AG10803 (cell line): ENCODE data around the gene FRMD7.
"Not testable (repeated sequence)": the region's sequence is repeated elsewhere in the genome, so short reads cannot be mapped to it uniquely, and the experiment has no call there.

Source experiments
- DNase-seq: peaks from one replicate; pipeline ENCODE4 v3.0.0; 2010; ENCODE audit warnings: low read depth
- H3K4me3 ChIP-seq: 2 replicates; pipeline ENCODE4 v1.5.1; 2011; ENCODE audit warnings: mild to moderate bottlenecking, low read length, control low read depth
- CTCF ChIP-seq: conservative IDR thresholded peaks from 2 replicates; pipeline ENCODE4 v1.5.1; 2011; ENCODE audit warnings: mild to moderate bottlenecking, low read length, control low read depth, inconsistent platforms

The FRMD7 gene

GRCh38 chrX:132118358-132118757, 9.5 kb downstream of the FRMD7 start:
- no peak overlapping the region for H3K4me3 ChIP-seq
- TF ChIP-seq CTCF: no peak
- DNase-seq: no peak

- no peak for DNase-seq
- TF ChIP-seq CTCF: no peak
Measured at GRCh38 chrX:132115792-132116191, 12.0 kb downstream of the FRMD7 start.

GRCh38 chrX:132114607-132115006, 13.2 kb downstream of the FRMD7 start:
- no peak for DNase-seq
- TF ChIP-seq CTCF: no peak
- H3K4me3 ChIP-seq: no peak overlapping the region

More at GRCh38 chrX:132115792-132116191, 12.0 kb downstream of the FRMD7 start:
- H3K4me3 ChIP-seq: no peak overlapping the region

- no peak for TF ChIP-seq CTCF
- DNase-seq: no peak
- no peak overlapping the region for H3K4me3 ChIP-seq
Measured at GRCh38 chrX:132107291-132107690, 20.5 kb downstream of the FRMD7 start.

GRCh38 chrX:132101799-132102198, 26.0 kb downstream of the FRMD7 start:
- H3K4me3 ChIP-seq: no peak overlapping the region
- no peak for TF ChIP-seq CTCF
- DNase-seq: no peak

GRCh38 chrX:132101206-132101605, 26.6 kb downstream of the FRMD7 start:
- no peak overlapping the region for H3K4me3 ChIP-seq
- no peak for TF ChIP-seq CTCF
- DNase-seq: no peak

GRCh38 chrX:132098704-132099103, 29.1 kb downstream of the FRMD7 start:
- not testable (repeated sequence) for H3K4me3 ChIP-seq, DNase-seq

- no peak overlapping the region for H3K4me3 ChIP-seq
- DNase-seq: peak; percentile 61
- TF ChIP-seq CTCF: no peak
Measured at GRCh38 chrX:132094164-132094563, 33.7 kb downstream of the FRMD7 start.
